Peyer's patch (tissue), 4 donors: ENCODE results near the gene MORF4L1. TPM values are rescaled to one million over a fixed set of nuclear protein-coding genes. Genes with fewer than 3 reads are reported as not detected.

Source experiments
- DNase-seq, 3 donors: peaks; one replicate each; pipeline ENCODE4 v3.0.0-alpha.2; 2017 to 2019
- H3K27ac ChIP-seq, 4 donors: fragments of 200-600 bp; sonication (generic); one replicate each; pipeline ENCODE4 v1.5.1; 2016 to 2019
- H3K27me3 ChIP-seq, 2 donors: fragments of 200-600 bp; sonication (generic); one replicate each; pipeline ENCODE4 v1.5.1; 2019
- H3K36me3 ChIP-seq, 3 donors: fragments of 200-600 bp; sonication (generic); one replicate each; pipeline ENCODE4 v1.5.1; 2016 to 2019
- H3K4me1 ChIP-seq, 4 donors: fragments of 200-600 bp; sonication (generic); one replicate each; pipeline ENCODE4 v1.5.1; 2016 to 2019
- H3K4me3 ChIP-seq, 4 donors: fragments of 200-600 bp; sonication (generic); 1 replicate in 3 of 4; 2 replicates in 1 of 4; pipeline ENCODE4 v1.5.1; 2016 to 2019; ENCODE audit warnings: mild to moderate bottlenecking in 1 of 4
- H3K9me3 ChIP-seq, 4 donors: fragments of 200-600 bp; sonication (generic); one replicate each; pipeline ENCODE4 v1.5.1; 2016 to 2019; ENCODE audit warnings: mild to moderate bottlenecking in 1 of 4
- CTCF ChIP-seq, 6 experiments: fragments of 450-650 bp in 4 of 6; fragments of 200-600 bp in 2 of 6; sonication (generic) in 1 of 6; IDR thresholded peaks; one replicate each; pipeline ENCODE4 v1.5.1; 2017 to 2019; ENCODE audit warnings: antibody characterized with exemption in 6 of 6, mild to moderate bottlenecking in 3 of 6, moderate library complexity in 1 of 6
- POLR2A ChIP-seq, 2 donors: fragments of 450-650 bp; IDR thresholded peaks; one replicate each; pipeline ENCODE4 v1.5.1; 2017; ENCODE audit warnings: antibody characterized with exemption in 2 of 2, mild to moderate bottlenecking in 2 of 2, moderate library complexity in 2 of 2
- total RNA-seq, 4 donors: library from RNA; depleted of rRNA; stranded (reverse); fragments of >200 nt; gene quantifications; one replicate each; pipeline ENCODE4 v1.1.0, GENCODE V29; 2016

Gene MORF4L1
- total RNA-seq, 4 donors from 2014 or later, result 90.8 to 271 (median 139) TPM

- TF ChIP-seq CTCF (IDR thresholded peaks at IDR 0.05), result no peak
- no peak for TF ChIP-seq POLR2A (IDR thresholded peaks at IDR 0.05)
- H3K27ac ChIP-seq, result no peak overlapping the region
- no peaks in the 10 kb centered on the region for H3K4me1 ChIP-seq
- H3K9me3 ChIP-seq, result no peaks in the 10 kb centered on the region
- peaks cover 0 to 52% (median 0%) of the 10 kb centered on the region in 3 donors for H3K36me3 ChIP-seq
- H3K27me3 ChIP-seq, result no peaks in the 10 kb centered on the region
- DNase-seq, result no peak
- H3K4me3 ChIP-seq, result no peak overlapping the region
These were observed 56.0 kb downstream of the MORF4L1 start for GRCh38 chr15:78928616-78929093.

GRCh38 chr15:78929536-78930264 lies 57.0 kb downstream of the MORF4L1 start:
- Histone ChIP-seq H3K36me3 (peaks cover 0 to 53% (median 0%) of the 10 kb centered on the region in 3 donors), H3K27ac (no peak overlapping the region)

GRCh38 chr15:78930577-78931388 lies 58.1 kb downstream of the MORF4L1 start:
- no peak for TF ChIP-seq CTCF (IDR thresholded peaks at IDR 0.05)
- TF ChIP-seq POLR2A (IDR thresholded peaks at IDR 0.05), result no peak
- DNase-seq, result no peak
- Histone ChIP-seq H3K9me3 (no peaks in the 10 kb centered on the region), H3K4me1 (no peaks in the 10 kb centered on the region), H3K27me3 (no peaks in the 10 kb centered on the region), H3K27ac (peak overlapping the region in 1 of 4 donors; percentile 32), H3K36me3 (peaks cover 0 to 47% (median 0%) of the 10 kb centered on the region in 3 donors), H3K4me3 (no peak overlapping the region)

More at GRCh38 chr15:78929536-78930264, 57.0 kb downstream of the MORF4L1 start:
- Histone ChIP-seq H3K27me3 (no peaks in the 10 kb centered on the region), H3K4me1 (no peaks in the 10 kb centered on the region), H3K4me3 (no peak overlapping the region), H3K9me3 (no peaks in the 10 kb centered on the region)
- no peak for TF ChIP-seq CTCF (IDR thresholded peaks at IDR 0.05)
- no peak for TF ChIP-seq POLR2A (IDR thresholded peaks at IDR 0.05)
- DNase-seq, result no peak

GRCh38 chr15:78931439-78932257 lies 59.0 kb downstream of the MORF4L1 start:
- Histone ChIP-seq H3K9me3 (no peaks in the 10 kb centered on the region), H3K36me3 (peaks cover 0 to 39% (median 0%) of the 10 kb centered on the region in 3 donors), H3K27me3 (no peaks in the 10 kb centered on the region), H3K27ac (peak overlapping the region in 1 of 4 donors; percentile 32), H3K4me3 (no peak overlapping the region), H3K4me1 (no peaks in the 10 kb centered on the region)
- TF ChIP-seq POLR2A (IDR thresholded peaks at IDR 0.05) (no peak), CTCF (IDR thresholded peaks at IDR 0.05) (no peak)
- DNase-seq, result no peak

GRCh38 chr15:78932258-78932808 lies 59.6 kb downstream of the MORF4L1 start:
- no peaks in the 10 kb centered on the region for H3K27me3 ChIP-seq
- no peak for TF ChIP-seq POLR2A (IDR thresholded peaks at IDR 0.05)
- H3K27ac ChIP-seq, result no peak overlapping the region
- no peak overlapping the region for H3K4me3 ChIP-seq
- peaks cover 0 to 37% (median 0%) of the 10 kb centered on the region in 3 donors for H3K36me3 ChIP-seq
- peaks cover 0 to under 1% (median 0%) of the 10 kb centered on the region in 4 donors for H3K4me1 ChIP-seq
- H3K9me3 ChIP-seq, result no peaks in the 10 kb centered on the region
- DNase-seq, result no peak
